WERI-Rb-1 (cell line): ENCODE results near the gene FADS6.

Experiments used
- DNase-seq: peaks from one replicate; pipeline ENCODE4 v3.0.0-alpha.2; 2020
- H3K27ac ChIP-seq: fragments of 250-450 bp; sonication (Bioruptor Pico); 2 replicates; pipeline ENCODE4 v1.5.1; 2020; ENCODE audit warnings: mild to moderate bottlenecking, moderate library complexity
- H3K27me3 ChIP-seq: fragments of 250-450 bp; sonication (Bioruptor Pico); 2 replicates; pipeline ENCODE4 v1.5.1; 2021; ENCODE audit warnings: mild to moderate bottlenecking, low read depth, moderate library complexity; ENCODE audit not compliant: insufficient read depth, severe bottlenecking
- H3K36me3 ChIP-seq: fragments of 250-450 bp; sonication (Bioruptor Pico); 2 replicates; pipeline ENCODE4 v1.5.1; 2020; ENCODE audit warnings: mild to moderate bottlenecking, moderate library complexity
- H3K4me3 ChIP-seq: 2 replicates; pipeline ENCODE4 v1.5.1; 2011; ENCODE audit warnings: low read depth, mild to moderate bottlenecking, control low read depth, low read length
- H3K9me3 ChIP-seq: fragments of 250-450 bp; sonication (Bioruptor Pico); 2 replicates; pipeline ENCODE4 v1.5.1; 2021; ENCODE audit warnings: mild to moderate bottlenecking, moderate library complexity; ENCODE audit not compliant: severe bottlenecking
- CTCF ChIP-seq: IDR thresholded peaks from 2 replicates; pipeline ENCODE4 v1.5.1; 2011; ENCODE audit warnings: low read depth, mild to moderate bottlenecking, control low read depth, inconsistent platforms, low read length

Gene FADS6

DNA sequence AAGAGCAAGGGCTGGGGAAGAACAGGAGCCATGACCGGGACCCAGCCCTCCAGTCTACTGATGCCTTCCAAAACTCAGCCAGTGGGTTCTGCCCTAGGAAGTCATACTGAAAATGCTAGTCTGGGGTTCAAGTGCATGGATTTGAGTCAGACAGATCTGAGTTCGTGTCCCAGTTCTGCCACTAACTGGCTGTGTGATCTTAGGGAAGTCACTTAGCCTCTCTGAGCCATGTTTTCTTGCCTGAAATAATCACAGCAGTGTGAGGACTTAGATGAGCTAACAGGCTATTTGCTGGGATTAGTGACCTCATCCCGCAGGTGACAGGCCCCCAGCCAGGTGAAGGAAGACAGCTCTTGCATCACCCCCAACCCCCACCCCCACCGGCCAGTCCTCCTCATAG lies 38.1 kb downstream of the FADS6 start:
- no peak for DNase-seq
- H3K9me3 ChIP-seq: no peaks in the 10 kb centered on the region
- H3K36me3 ChIP-seq: no peaks in the 10 kb centered on the region
- H3K27me3 ChIP-seq: peaks cover 16% of the 10 kb centered on the region
- H3K27ac ChIP-seq: no peak overlapping the region
- no peak overlapping the region for H3K4me3 ChIP-seq
- TF ChIP-seq CTCF: no peak

- H3K36me3 ChIP-seq: no peaks in the 10 kb centered on the region
- DNase-seq: no peak
- peaks cover 11% of the 10 kb centered on the region for H3K27me3 ChIP-seq
- H3K9me3 ChIP-seq: no peaks in the 10 kb centered on the region
- no peak overlapping the region for H3K27ac ChIP-seq
- TF ChIP-seq CTCF: no peak
- H3K4me3 ChIP-seq: no peak overlapping the region
Measured at GRCh38 chr17:74854792-74855191, 38.6 kb downstream of the FADS6 start.

- Histone ChIP-seq H3K27ac (no peak overlapping the region), H3K4me3 (no peak overlapping the region), H3K9me3 (no peaks in the 10 kb centered on the region), H3K36me3 (no peaks in the 10 kb centered on the region), H3K27me3 (peaks cover under 1% of the 10 kb centered on the region)
- DNase-seq: no peak
- TF ChIP-seq CTCF: no peak
Measured at GRCh38 chr17:74853669-74854068, 39.8 kb downstream of the FADS6 start.

DNA sequence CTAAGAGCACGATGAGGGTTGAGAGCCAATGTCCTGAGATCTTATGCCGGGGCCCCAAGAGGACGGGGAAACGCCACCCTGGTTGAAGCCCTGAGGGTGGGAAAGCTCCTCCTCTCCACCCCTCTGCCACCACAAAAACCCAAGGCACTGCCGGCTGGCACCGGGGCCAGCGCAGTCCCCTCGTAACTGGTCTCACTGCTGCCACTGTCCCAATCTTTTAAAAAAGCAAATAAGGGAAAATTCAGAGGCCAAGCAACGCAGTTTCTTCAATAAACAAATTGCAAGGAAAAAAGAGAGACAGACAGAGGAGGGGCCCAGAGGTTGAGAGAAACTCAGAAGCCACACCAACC lies 40.4 kb downstream of the FADS6 start:
- TF ChIP-seq CTCF: no peak
- H3K27ac ChIP-seq: no peak overlapping the region

DNA sequence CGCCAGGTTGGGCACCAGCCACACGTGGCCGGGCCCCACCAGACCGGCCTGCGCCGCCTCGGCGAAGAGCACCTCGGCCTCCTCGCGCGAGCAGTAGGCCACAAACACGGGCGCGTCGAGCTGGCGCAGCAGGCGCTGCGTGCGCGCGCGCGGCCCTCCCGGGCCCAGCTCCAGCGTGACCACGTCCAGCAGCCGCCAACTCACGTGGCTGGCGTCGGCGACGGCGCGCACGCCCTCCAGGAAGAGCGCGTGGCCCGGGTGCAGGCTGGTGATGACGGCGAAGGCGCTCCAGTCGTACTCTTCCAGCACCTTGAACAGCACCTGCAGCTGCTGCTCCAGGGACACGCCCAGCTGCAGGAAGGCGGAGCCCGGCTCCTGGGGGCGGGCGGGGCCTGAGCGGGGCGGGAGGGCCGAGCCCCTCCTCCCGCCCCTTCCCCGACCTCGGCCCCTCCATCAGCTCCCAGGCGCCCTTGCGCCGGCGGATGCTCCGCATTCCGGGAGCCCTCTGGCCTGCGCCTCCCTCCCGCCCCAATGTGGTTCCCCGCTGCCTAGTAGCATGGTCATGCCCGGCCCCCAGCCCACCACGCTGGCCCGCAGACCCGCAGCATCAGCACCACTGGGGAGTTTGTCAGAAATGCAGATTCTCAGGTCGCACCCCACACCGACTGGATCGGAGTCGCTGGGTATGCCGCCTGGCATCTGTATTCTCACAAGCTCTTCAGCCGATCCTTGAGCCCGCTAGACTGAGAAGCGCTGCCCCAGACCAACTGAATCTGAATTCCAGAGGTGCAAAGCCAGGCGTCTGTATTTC lies 41.0 kb downstream of the FADS6 start:
- TF ChIP-seq CTCF: no peak
- H3K9me3 ChIP-seq: no peaks in the 10 kb centered on the region
- H3K27ac ChIP-seq: no peak overlapping the region
- H3K27me3 ChIP-seq: no peaks in the 10 kb centered on the region
- H3K4me3 ChIP-seq: no peak overlapping the region
- DNase-seq: no peak
- no peaks in the 10 kb centered on the region for H3K36me3 ChIP-seq

More for the DNA sequence above, 40.4 kb downstream of the FADS6 start:
- no peaks in the 10 kb centered on the region for H3K9me3 ChIP-seq
- no peaks in the 10 kb centered on the region for H3K36me3 ChIP-seq
- no peak for DNase-seq
- H3K4me3 ChIP-seq: no peak overlapping the region
- no peaks in the 10 kb centered on the region for H3K27me3 ChIP-seq
